Liver (tissue), 9 donors: ENCODE results near the gene ERMARD. TPM values are rescaled to one million over a fixed set of nuclear protein-coding genes. Genes with fewer than 3 reads are reported as not detected.
A peak's percentile ranks its signal among the peaks of the same experiment; 100 is the strongest.

ENCODE experiments used
- DNase-seq: peaks from one replicate; pipeline ENCODE4 v3.0.0-alpha.2; 2017; ENCODE audit warnings: low spot score
- H3K27ac ChIP-seq, 2 donors: one replicate each; pipeline ENCODE4 v1.7.0; 2013; ENCODE audit warnings: inconsistent platforms in 2 of 2, low read length in 2 of 2, control low read depth in 1 of 2, low read depth in 1 of 2, mild to moderate bottlenecking in 1 of 2
- H3K27me3 ChIP-seq, 4 donors: one replicate each; pipeline versions ENCODE4 v1.6.1 to v1.7.0; 2013; ENCODE audit warnings: low read length in 3 of 4, inconsistent platforms in 1 of 4, mild to moderate bottlenecking in 1 of 4, moderate library complexity in 1 of 4; ENCODE audit not compliant: control insufficient read depth in 4 of 4, insufficient read depth in 4 of 4
- H3K36me3 ChIP-seq, 4 donors: one replicate each; pipeline versions ENCODE4 v1.6.1 to v1.7.0; 2013; ENCODE audit warnings: low read length in 3 of 4, mild to moderate bottlenecking in 3 of 4, low read depth in 1 of 4, moderate library complexity in 1 of 4; ENCODE audit not compliant: control insufficient read depth in 4 of 4, insufficient read depth in 3 of 4
- H3K4me1 ChIP-seq, 4 donors: one replicate each; pipeline versions ENCODE4 v1.6.1 to v1.7.0; 2013; ENCODE audit warnings: low read length in 3 of 4, mild to moderate bottlenecking in 3 of 4, moderate library complexity in 1 of 4; ENCODE audit not compliant: control insufficient read depth in 4 of 4, insufficient read depth in 4 of 4
- H3K4me3 ChIP-seq, 3 donors: one replicate each; pipeline versions ENCODE4 v1.6.1 to v1.7.0; 2013; ENCODE audit warnings: low read length in 3 of 3, control low read depth in 1 of 3, low read depth in 1 of 3, mild to moderate bottlenecking in 1 of 3
- H3K9ac ChIP-seq, 2 donors: one replicate each; pipeline ENCODE4 v1.7.0; 2013; ENCODE audit warnings: low read length in 2 of 2, mild to moderate bottlenecking in 2 of 2, moderate library complexity in 2 of 2, control low read depth in 1 of 2, low read depth in 1 of 2
- H3K9me3 ChIP-seq, 4 donors: one replicate each; pipeline versions ENCODE4 v1.6.1 to v1.7.0; 2013; ENCODE audit warnings: low read length in 3 of 4; ENCODE audit not compliant: control insufficient read depth in 4 of 4
- EGR1 ChIP-seq, 2 donors: IDR thresholded peaks; 2 replicates each; pipeline ENCODE4 v1.6.1; 2016 to 2018; ENCODE audit warnings: antibody characterized with exemption in 2 of 2, low read depth in 2 of 2
- FOXA1 ChIP-seq: IDR thresholded peaks from 2 replicates; pipeline ENCODE4 v1.6.1; 2016; ENCODE audit warnings: antibody characterized with exemption
- JUND ChIP-seq, 2 donors: IDR thresholded peaks; 2 replicates each; pipeline ENCODE4 v1.6.1; 2016; ENCODE audit warnings: antibody characterized with exemption in 2 of 2
- MAX ChIP-seq: IDR thresholded peaks from 2 replicates; pipeline ENCODE4 v1.6.1; 2016; ENCODE audit warnings: antibody characterized with exemption
- NR2F2 ChIP-seq: IDR thresholded peaks from 2 replicates; pipeline ENCODE4 v1.6.1; 2016; ENCODE audit warnings: antibody characterized with exemption
- REST ChIP-seq: IDR thresholded peaks from 2 replicates; pipeline ENCODE4 v1.6.1; 2016; ENCODE audit warnings: antibody characterized with exemption, mild to moderate bottlenecking
- SP1 ChIP-seq: IDR thresholded peaks from 2 replicates; pipeline ENCODE4 v1.6.1; 2018; ENCODE audit warnings: antibody characterized with exemption, mild to moderate bottlenecking
- YY1 ChIP-seq: IDR thresholded peaks from 2 replicates; pipeline ENCODE4 v1.6.1; 2016; ENCODE audit warnings: antibody characterized with exemption, mild to moderate bottlenecking
- WGBS: extraction: QIAGEN DNeasy Blood & Tissue Kit; methylation state at CpG from one replicate; pipeline ENCODE4 v1.1.7; 2013; 5-methylcytosine and 5-hydroxymethylcytosine counted together
- polyA plus RNA-seq, 2 donors: library from polyadenylated mRNA; stranded (reverse) in 1 of 2; unstranded in 1 of 2; fragments of 200-250 nt in 1 of 2; fragments of >200 nt in 1 of 2; fragmentation: Nextera tagmentation in 1 of 2; extraction: Ambion mirVana in 1 of 2; gene quantifications; one replicate each; pipeline versions ENCODE4 v1.2.1 to v1.2.3, GENCODE V29; 2013 to 2015
- total RNA-seq, 2 donors: library from RNA; depleted of rRNA; stranded (reverse); fragments of >200 nt; gene quantifications; one replicate each; pipeline ENCODE4 v1.2.3, GENCODE V29; 2014
- TF ChIP-seq, protein P1 (sequence below): IDR thresholded peaks from 2 replicates; pipeline ENCODE4 v1.6.1; 2016; ENCODE audit warnings: antibody characterized with exemption
- TF ChIP-seq, protein P2 (sequence below): IDR thresholded peaks from 2 replicates; pipeline ENCODE4 v1.6.1; 2016; ENCODE audit warnings: antibody characterized with exemption
- donor health status: healthy.
- donor health status: healthy.
- donor health status: healthy.
- donor health status: healthy.
- donor health status: healthy.

Gene ERMARD
- total and polyA plus RNA-seq, 4 donors = 10.1 to 20.7 (median 14.0) TPM

- no peak for TF ChIP-seq EGR1 (IDR thresholded peaks at IDR 0.05; ENCODE audit: low read depth in 2 of 2)
- TF ChIP-seq, protein P1, sequence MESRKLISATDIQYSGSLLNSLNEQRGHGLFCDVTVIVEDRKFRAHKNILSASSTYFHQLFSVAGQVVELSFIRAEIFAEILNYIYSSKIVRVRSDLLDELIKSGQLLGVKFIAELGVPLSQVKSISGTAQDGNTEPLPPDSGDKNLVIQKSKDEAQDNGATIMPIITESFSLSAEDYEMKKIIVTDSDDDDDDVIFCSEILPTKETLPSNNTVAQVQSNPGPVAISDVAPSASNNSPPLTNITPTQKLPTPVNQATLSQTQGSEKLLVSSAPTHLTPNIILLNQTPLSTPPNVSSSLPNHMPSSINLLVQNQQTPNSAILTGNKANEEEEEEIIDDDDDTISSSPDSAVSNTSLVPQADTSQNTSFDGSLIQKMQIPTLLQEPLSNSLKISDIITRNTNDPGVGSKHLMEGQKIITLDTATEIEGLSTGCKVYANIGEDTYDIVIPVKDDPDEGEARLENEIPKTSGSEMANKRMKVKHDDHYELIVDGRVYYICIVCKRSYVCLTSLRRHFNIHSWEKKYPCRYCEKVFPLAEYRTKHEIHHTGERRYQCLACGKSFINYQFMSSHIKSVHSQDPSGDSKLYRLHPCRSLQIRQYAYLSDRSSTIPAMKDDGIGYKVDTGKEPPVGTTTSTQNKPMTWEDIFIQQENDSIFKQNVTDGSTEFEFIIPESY = no peak
These were observed 75.9 kb downstream of the ERMARD start (continued) for GRCh38 chr6:169827290-169827717.

DNA sequence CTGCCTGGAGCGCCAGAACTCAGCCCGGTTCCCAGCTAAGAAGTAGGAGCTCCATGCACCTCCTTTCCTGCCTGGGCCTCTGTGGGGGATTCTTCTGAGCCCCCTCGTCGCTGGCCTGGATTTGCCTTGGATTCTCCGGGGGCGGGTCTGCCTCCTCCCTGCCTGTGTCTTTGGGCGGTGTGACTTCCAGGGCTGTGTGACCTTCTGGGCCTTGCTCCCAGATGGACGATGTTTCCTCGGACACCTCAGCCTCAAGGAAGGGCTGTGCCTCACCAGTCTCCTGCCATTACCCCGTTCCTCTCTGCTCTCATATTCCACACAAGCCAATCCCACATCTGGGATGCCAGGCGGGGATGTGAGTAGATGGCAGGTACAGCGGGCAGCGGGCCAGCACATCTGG, 76.8 kb downstream of the ERMARD start:
- H3K27ac ChIP-seq = no peak overlapping the region

More for the DNA sequence above, 76.8 kb downstream of the ERMARD start:
- Histone ChIP-seq H3K9me3 (no peaks in the 10 kb centered on the region), H3K9ac (no peak overlapping the region), H3K4me3 (no peak overlapping the region), H3K36me3 (no peaks in the 10 kb centered on the region), H3K4me1 (peaks cover 0 to 16% (median 12%) of the 10 kb centered on the region in 4 donors), H3K27me3 (no peaks in the 10 kb centered on the region)
- DNase-seq = peak; percentile 24
- TF ChIP-seq NR2F2 = no peak
- no peak for TF ChIP-seq FOXA1
- TF ChIP-seq REST = no peak
- TF ChIP-seq, protein P2, sequence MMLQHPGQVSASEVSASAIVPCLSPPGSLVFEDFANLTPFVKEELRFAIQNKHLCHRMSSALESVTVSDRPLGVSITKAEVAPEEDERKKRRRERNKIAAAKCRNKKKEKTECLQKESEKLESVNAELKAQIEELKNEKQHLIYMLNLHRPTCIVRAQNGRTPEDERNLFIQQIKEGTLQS = no peak
- no peak for TF ChIP-seq MAX
- TF ChIP-seq, protein P1 = no peak
- TF ChIP-seq SP1 = no peak
- no peak for TF ChIP-seq YY1
- TF ChIP-seq JUND (IDR thresholded peaks at IDR 0.05) = no peak
- WGBS = 84% methylated on average over 13 of the region's 13 CpGs
